B cell (primary cell): ENCODE results near the gene HRK.

Source experiments
- CTCF ChIP-seq: fragments of 200-600 bp; IDR thresholded peaks from one replicate; pipeline ENCODE4 v1.8.0; 2022; ENCODE audit warnings: antibody characterized with exemption, mild to moderate bottlenecking
- EZH2 ChIP-seq: IDR thresholded peaks from 2 replicates; pipeline ENCODE4 v1.6.1; 2012; ENCODE audit warnings: borderline replicate concordance, low read depth, mild to moderate bottlenecking, moderate library complexity, low read length; ENCODE audit not compliant: insufficient read depth, poor library complexity, severe bottlenecking

- no peak for TF ChIP-seq CTCF
- no peak for TF ChIP-seq EZH2
Observed at GRCh38 chr12:116867523-116867922, 13.7 kb downstream of the HRK start.
